ENCODE data around the gene GPR157.
"Not testable (repeated sequence)": the region's sequence is repeated elsewhere in the genome, so short reads cannot be mapped to it uniquely, and the experiment has no call there.

GPR157 gene

GRCh38 chr1:9145714-9146113 lies 16.8 kb upstream of the GPR157 start:
- DNase-seq = no peak

GRCh38 chr1:9145021-9145668 lies 16.2 kb upstream of the GPR157 start:
- DNase-seq = no peak

- not testable (repeated sequence) for DNase-seq
These were observed 15.6 kb upstream of the GPR157 start for GRCh38 chr1:9144494-9144893.

- DNase-seq = no peak
These were observed 14.3 kb upstream of the GPR157 start for GRCh38 chr1:9143250-9143649.

GRCh38 chr1:9139930-9140329 lies 11.0 kb upstream of the GPR157 start:
- DNase-seq = no peak

- DNase-seq = no peak
These were observed 8.0 kb upstream of the GPR157 start for GRCh38 chr1:9136932-9137331.

- DNase-seq = no peak
These were observed 6.4 kb upstream of the GPR157 start for GRCh38 chr1:9135073-9135836.

- no peak for DNase-seq
These were observed 5.1 kb upstream of the GPR157 start for GRCh38 chr1:9133870-9134585.

GRCh38 chr1:9129266-9130041 lies 552 bp upstream of the GPR157 start:
- peak; percentile 66 for DNase-seq

GRCh38 chr1:9128166-9128519 lies 759 bp downstream of the GPR157 start:
- no peak for DNase-seq

- DNase-seq = no peak
These were observed 1.3 kb downstream of the GPR157 start for GRCh38 chr1:9127395-9128165.

GRCh38 chr1:9126511-9126910 lies 2.4 kb downstream of the GPR157 start:
- no peak for DNase-seq

- DNase-seq = not testable (repeated sequence)
These were observed 3.1 kb downstream of the GPR157 start for GRCh38 chr1:9125847-9126246.

- DNase-seq = no peak
These were observed 3.6 kb downstream of the GPR157 start for GRCh38 chr1:9125325-9125724.

- DNase-seq = not testable (repeated sequence)
These were observed 4.5 kb downstream of the GPR157 start for GRCh38 chr1:9124389-9124788.

GRCh38 chr1:9123665-9124064 lies 5.2 kb downstream of the GPR157 start:
- DNase-seq = not testable (repeated sequence)

- no peak for DNase-seq
These were observed 7.1 kb downstream of the GPR157 start for GRCh38 chr1:9121496-9122409.

GRCh38 chr1:9120312-9120958 lies 8.5 kb downstream of the GPR157 start:
- DNase-seq = no peak

GRCh38 chr1:9119745-9120144 lies 9.2 kb downstream of the GPR157 start:
- no peak for DNase-seq

GRCh38 chr1:9118186-9118585 lies 10.7 kb downstream of the GPR157 start:
- DNase-seq = no peak
